Measurements from ENCODE around the gene CCNY. TPM values are rescaled to one million over a fixed set of nuclear protein-coding genes. Genes with fewer than 3 reads are reported as not detected.

Gene CCNY
- total and polyA plus RNA-seq, 2 of the 13 experiments (the other 11 are each of a cell fraction or from before 2014, with no cell fraction given): 48.2 to 54.7 TPM

DNA sequence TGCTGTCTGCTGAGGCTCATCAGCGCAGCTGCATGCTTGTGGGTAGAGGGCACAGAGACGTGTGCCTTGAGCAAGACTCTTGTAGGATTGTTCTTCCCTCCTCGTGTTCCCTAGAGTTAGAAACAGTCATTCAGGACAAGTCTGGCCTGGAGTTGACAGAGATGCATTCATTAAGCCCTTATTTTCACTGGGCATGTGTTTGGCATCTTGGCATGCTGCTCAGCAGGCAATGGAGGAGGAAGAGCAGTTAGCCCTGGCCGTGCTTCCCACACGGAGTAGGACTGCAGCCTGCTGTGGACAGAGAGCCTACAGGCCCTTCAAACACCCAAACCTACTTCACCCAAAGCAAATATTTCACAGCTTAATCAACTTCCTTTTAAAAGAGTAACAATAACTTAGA, 195.8 kb downstream of the CCNY start:
- ChIA-PET POLR2A (no interaction called here), CTCF (ENCODE audit: low intra/inter-chr PET ratio, low total read pairs) (no interaction called here)
- no peaks in the 10 kb centered on the region for H3K9me3 ChIP-seq (ENCODE audit: low read length)
- ATAC-seq (no peak), FAIRE-seq (no peak), DNase-seq (ENCODE audit: low spot score) (no peak)
- intact Hi-C loops (cut with micrococcal nuclease; ENCODE audit: unreplicated experiment): no loop called here
- H3K4me3 ChIP-seq (replicated peaks in 1 of 3; ENCODE audit: insufficient read depth in 1 of 3, low read depth in 2 of 3, low read length in 3 of 3): no peak overlapping the region
- no peaks in the 10 kb centered on the region for H3K4me1 ChIP-seq (ENCODE audit: insufficient read depth, low read length)
- no TSS peak for BruUV-seq (replicated peaks)
- no peak overlapping the region for H3K27ac ChIP-seq (ENCODE audit: extremely low read length, insufficient read depth, low read length)
- TF ChIP-seq ZZZ3 (CRISPR knock-in tag; IDR thresholded peaks at IDR 0.05; ENCODE audit: borderline replicate concordance) (no peak), ZNF12 (CRISPR knock-in tag; IDR thresholded peaks at IDR 0.05) (no peak), ZNF777 (CRISPR knock-in tag; IDR thresholded peaks at IDR 0.05) (no peak), PAX8 (CRISPR knock-in tag; IDR thresholded peaks at IDR 0.05; ENCODE audit: borderline replicate concordance) (no peak), GATAD2A (CRISPR knock-in tag; IDR thresholded peaks at IDR 0.05) (no peak), RBM22 (optimal IDR thresholded peaks at IDR 0.05; ENCODE audit: low read length) (no peak), SUZ12 (IDR thresholded peaks at IDR 0.05; ENCODE audit: low read depth, low read length) (no peak), STAG1 (CRISPR knock-in tag; IDR thresholded peaks at IDR 0.05) (no peak), TGIF2 (CRISPR knock-in tag; IDR thresholded peaks at IDR 0.05) (no peak), MXI1 (IDR thresholded peaks at IDR 0.05; ENCODE audit: borderline replicate concordance, low read depth, low read length) (no peak), MIER3 (CRISPR knock-in tag; IDR thresholded peaks at IDR 0.05; ENCODE audit: borderline replicate concordance) (no peak), HOXD1 (CRISPR knock-in tag; IDR thresholded peaks at IDR 0.05) (no peak), KAT8 (CRISPR knock-in tag; IDR thresholded peaks at IDR 0.05) (no peak), SNRNP70 (IDR thresholded peaks at IDR 0.05; ENCODE audit: low read depth, low read length) (no peak), ZNF296 (CRISPR knock-in tag; conservative IDR thresholded peaks at IDR 0.05) (no peak), HNF4A (CRISPR knock-in tag; IDR thresholded peaks at IDR 0.05) (no peak)
- TF ChIP-seq, protein P1, sequence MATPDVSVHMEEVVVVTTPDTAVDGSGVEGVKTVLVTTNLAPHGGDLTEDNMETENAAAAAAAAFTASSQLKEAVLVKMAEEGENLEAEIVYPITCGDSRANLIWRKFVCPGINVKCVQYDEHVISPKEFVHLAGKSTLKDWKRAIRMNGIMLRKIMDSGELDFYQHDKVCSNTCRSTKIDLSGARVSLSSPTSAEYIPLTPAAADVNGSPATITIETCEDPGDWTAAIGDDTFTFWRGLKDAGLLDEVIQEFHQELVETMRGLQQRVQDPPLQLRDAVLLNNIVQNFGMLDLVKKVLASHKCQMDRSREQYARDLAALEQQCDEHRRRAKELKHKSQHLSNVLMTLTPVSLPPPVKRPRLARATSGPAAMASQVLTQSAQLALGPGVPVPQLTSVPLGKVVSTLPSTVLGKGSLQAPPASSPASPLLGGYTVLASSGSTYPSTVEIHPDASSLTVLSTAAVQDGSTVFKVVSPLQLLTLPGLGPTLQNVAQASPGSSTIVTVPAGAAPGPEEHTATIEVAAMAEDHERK (CRISPR knock-in tag; IDR thresholded peaks at IDR 0.05; ENCODE audit: low read depth): no peak
- TF ChIP-seq, protein P2, sequence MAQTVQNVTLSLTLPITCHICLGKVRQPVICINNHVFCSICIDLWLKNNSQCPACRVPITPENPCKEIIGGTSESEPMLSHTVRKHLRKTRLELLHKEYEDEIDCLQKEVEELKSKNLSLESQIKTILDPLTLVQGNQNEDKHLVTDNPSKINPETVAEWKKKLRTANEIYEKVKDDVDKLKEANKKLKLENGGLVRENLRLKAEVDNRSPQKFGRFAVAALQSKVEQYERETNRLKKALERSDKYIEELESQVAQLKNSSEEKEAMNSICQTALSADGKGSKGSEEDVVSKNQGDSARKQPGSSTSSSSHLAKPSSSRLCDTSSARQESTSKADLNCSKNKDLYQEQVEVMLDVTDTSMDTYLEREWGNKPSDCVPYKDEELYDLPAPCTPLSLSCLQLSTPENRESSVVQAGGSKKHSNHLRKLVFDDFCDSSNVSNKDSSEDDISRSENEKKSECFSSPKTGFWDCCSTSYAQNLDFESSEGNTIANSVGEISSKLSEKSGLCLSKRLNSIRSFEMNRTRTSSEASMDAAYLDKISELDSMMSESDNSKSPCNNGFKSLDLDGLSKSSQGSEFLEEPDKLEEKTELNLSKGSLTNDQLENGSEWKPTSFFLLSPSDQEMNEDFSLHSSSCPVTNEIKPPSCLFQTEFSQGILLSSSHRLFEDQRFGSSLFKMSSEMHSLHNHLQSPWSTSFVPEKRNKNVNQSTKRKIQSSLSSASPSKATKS (CRISPR knock-in tag; IDR thresholded peaks at IDR 0.05): no peak
- no peak overlapping the region for H3K4me2 ChIP-seq (ENCODE audit: low read depth, low read length)
- WGBS (ENCODE audit: low lambda C conversion rate): 100% methylated on average over 1 of the region's 5 CpGs
- in situ Hi-C loops (cut with HindIII; ENCODE audit: extremely low pct_ligation_motif_present, low pct_unique_long_range_greater_than_20kb): no loop called here
- H3K79me2 ChIP-seq (ENCODE audit: insufficient read depth, low read length): no peaks in the 10 kb centered on the region
- no peaks in the 10 kb centered on the region for H3K27me3 ChIP-seq (ENCODE audit: control insufficient read depth in 1 of 2, insufficient read depth in 2 of 2, low read length in 2 of 2)
- H2AFZ ChIP-seq (ENCODE audit: low read length): no peak overlapping the region
- peaks cover 25 to 63% of the 10 kb centered on the region in 2 experiments; a peak in 4 of 5 replicates for H3K36me3 ChIP-seq (replicated peaks in 1 of 2; ENCODE audit: control insufficient read depth in 1 of 2, insufficient read depth in 2 of 2, low read length in 2 of 2)
- no peaks in the 10 kb centered on the region for H4K20me1 ChIP-seq (ENCODE audit: insufficient read depth, low read length)
- no peak overlapping the region for H3K9ac ChIP-seq (ENCODE audit: insufficient read depth, low read depth, low read length)

Measured in HepG2 (cell line).